Stimulated activated naive CD8-positive, alpha-beta T cell treated with anti-CD3 and anti-CD28 coated beads, Interleukin-15, Interleukin-2, amounts not matched to agents 100 ng/mL and 50 ng/mL, for 24 hours (primary cell): ENCODE data around the gene B4GALNT3.

ENCODE experiments used
- H3K27ac Mint-ChIP-seq: one replicate; pipeline ENCODE4 v1.8.0; 2021; ENCODE audit warnings: mild to moderate bottlenecking, mixed read lengths
- H3K27me3 Mint-ChIP-seq: one replicate; pipeline ENCODE4 v1.8.0; 2021; ENCODE audit warnings: mixed read lengths
- H3K36me3 Mint-ChIP-seq: one replicate; pipeline ENCODE4 v1.8.0; 2021; ENCODE audit warnings: low read depth, mixed read lengths
- H3K4me1 Mint-ChIP-seq: one replicate; pipeline ENCODE4 v1.8.0; 2021; ENCODE audit warnings: low read depth, mixed read lengths
- H3K4me3 Mint-ChIP-seq: one replicate; pipeline ENCODE4 v1.8.0; 2021; ENCODE audit warnings: mild to moderate bottlenecking, mixed read lengths
- H3K9me3 Mint-ChIP-seq: one replicate; pipeline ENCODE4 v1.8.0; 2021; ENCODE audit warnings: mixed read lengths

Gene B4GALNT3

GRCh38 chr12:460261-461230 is 807 bp downstream of the B4GALNT3 start:
- Mint-ChIP-seq H3K9me3 (no peaks in the 10 kb centered on the region), H3K36me3 (no peaks in the 10 kb centered on the region), H3K4me3 (peak overlapping the region; percentile 70), H3K27me3 (peaks cover 67% of the 10 kb centered on the region), H3K4me1 (peaks cover 25% of the 10 kb centered on the region), H3K27ac (peak overlapping the region; percentile 37)

GRCh38 chr12:461425-461824 is 1.7 kb downstream of the B4GALNT3 start:
- H3K27ac Mint-ChIP-seq, result no peak overlapping the region
- no peaks in the 10 kb centered on the region for H3K9me3 Mint-ChIP-seq
- peak overlapping the region; percentile 70 for H3K4me3 Mint-ChIP-seq
- peaks cover 25% of the 10 kb centered on the region for H3K4me1 Mint-ChIP-seq
- no peaks in the 10 kb centered on the region for H3K36me3 Mint-ChIP-seq
- peaks cover 68% of the 10 kb centered on the region for H3K27me3 Mint-ChIP-seq

GRCh38 chr12:462936-463705 is 3.4 kb downstream of the B4GALNT3 start:
- no peaks in the 10 kb centered on the region for H3K36me3 Mint-ChIP-seq
- H3K27ac Mint-ChIP-seq, result no peak overlapping the region
- no peaks in the 10 kb centered on the region for H3K9me3 Mint-ChIP-seq
- H3K4me3 Mint-ChIP-seq, result no peak overlapping the region
- H3K27me3 Mint-ChIP-seq, result peaks cover 59% of the 10 kb centered on the region
- peaks cover 19% of the 10 kb centered on the region for H3K4me1 Mint-ChIP-seq

GRCh38 chr12:464484-465267 is 4.9 kb downstream of the B4GALNT3 start:
- Mint-ChIP-seq H3K4me3 (no peak overlapping the region), H3K4me1 (peaks cover 13% of the 10 kb centered on the region), H3K27me3 (peaks cover 46% of the 10 kb centered on the region), H3K27ac (no peak overlapping the region), H3K36me3 (no peaks in the 10 kb centered on the region), H3K9me3 (no peaks in the 10 kb centered on the region)

GRCh38 chr12:466039-466438 is 6.3 kb downstream of the B4GALNT3 start:
- Mint-ChIP-seq H3K4me1 (peaks cover 10% of the 10 kb centered on the region), H3K9me3 (no peaks in the 10 kb centered on the region), H3K4me3 (no peak overlapping the region)

GRCh38 chr12:466762-467161 is 7.0 kb downstream of the B4GALNT3 start:
- H3K4me1 Mint-ChIP-seq, result peaks cover 8% of the 10 kb centered on the region
- no peaks in the 10 kb centered on the region for H3K9me3 Mint-ChIP-seq
- no peaks in the 10 kb centered on the region for H3K36me3 Mint-ChIP-seq
- no peak overlapping the region for H3K27ac Mint-ChIP-seq
- H3K4me3 Mint-ChIP-seq, result no peak overlapping the region
- H3K27me3 Mint-ChIP-seq, result peaks cover 36% of the 10 kb centered on the region

More at GRCh38 chr12:466039-466438, 6.3 kb downstream of the B4GALNT3 start:
- Mint-ChIP-seq H3K36me3 (no peaks in the 10 kb centered on the region), H3K27me3 (peaks cover 42% of the 10 kb centered on the region), H3K27ac (no peak overlapping the region)

GRCh38 chr12:467591-467990 is 7.9 kb downstream of the B4GALNT3 start:
- H3K27ac Mint-ChIP-seq, result no peak overlapping the region
- H3K27me3 Mint-ChIP-seq, result peaks cover 30% of the 10 kb centered on the region
- peaks cover 1% of the 10 kb centered on the region for H3K4me1 Mint-ChIP-seq
- no peak overlapping the region for H3K4me3 Mint-ChIP-seq
- no peaks in the 10 kb centered on the region for H3K9me3 Mint-ChIP-seq
- no peaks in the 10 kb centered on the region for H3K36me3 Mint-ChIP-seq

GRCh38 chr12:468671-469389 is 9.1 kb downstream of the B4GALNT3 start:
- no peaks in the 10 kb centered on the region for H3K9me3 Mint-ChIP-seq
- no peak overlapping the region for H3K27ac Mint-ChIP-seq
- H3K4me1 Mint-ChIP-seq, result no peaks in the 10 kb centered on the region
- no peak overlapping the region for H3K4me3 Mint-ChIP-seq
- H3K27me3 Mint-ChIP-seq, result peaks cover 22% of the 10 kb centered on the region
- no peaks in the 10 kb centered on the region for H3K36me3 Mint-ChIP-seq

GRCh38 chr12:470133-470532 is 10.4 kb downstream of the B4GALNT3 start:
- Mint-ChIP-seq H3K27ac (no peak overlapping the region), H3K4me1 (no peaks in the 10 kb centered on the region), H3K27me3 (peaks cover 17% of the 10 kb centered on the region), H3K4me3 (no peak overlapping the region), H3K9me3 (no peaks in the 10 kb centered on the region), H3K36me3 (no peaks in the 10 kb centered on the region)

- H3K4me3 Mint-ChIP-seq, result no peak overlapping the region
- no peaks in the 10 kb centered on the region for H3K9me3 Mint-ChIP-seq
- H3K4me1 Mint-ChIP-seq, result no peaks in the 10 kb centered on the region
- H3K36me3 Mint-ChIP-seq, result no peaks in the 10 kb centered on the region
- peaks cover 16% of the 10 kb centered on the region for H3K27me3 Mint-ChIP-seq
- H3K27ac Mint-ChIP-seq, result no peak overlapping the region
Observed at GRCh38 chr12:473198-473597, 13.5 kb downstream of the B4GALNT3 start.

GRCh38 chr12:473863-474577 is 14.3 kb downstream of the B4GALNT3 start:
- no peaks in the 10 kb centered on the region for H3K9me3 Mint-ChIP-seq
- H3K27me3 Mint-ChIP-seq, result peaks cover 16% of the 10 kb centered on the region
- no peak overlapping the region for H3K27ac Mint-ChIP-seq
- no peaks in the 10 kb centered on the region for H3K36me3 Mint-ChIP-seq
- H3K4me1 Mint-ChIP-seq, result no peaks in the 10 kb centered on the region
- no peak overlapping the region for H3K4me3 Mint-ChIP-seq

- H3K36me3 Mint-ChIP-seq, result no peaks in the 10 kb centered on the region
- no peak overlapping the region for H3K4me3 Mint-ChIP-seq
- H3K27ac Mint-ChIP-seq, result no peak overlapping the region
- H3K9me3 Mint-ChIP-seq, result no peaks in the 10 kb centered on the region
- no peaks in the 10 kb centered on the region for H3K4me1 Mint-ChIP-seq
- H3K27me3 Mint-ChIP-seq, result peaks cover 21% of the 10 kb centered on the region
Observed at GRCh38 chr12:475286-475685, 15.5 kb downstream of the B4GALNT3 start.

GRCh38 chr12:479161-479560 is 19.4 kb downstream of the B4GALNT3 start:
- Mint-ChIP-seq H3K9me3 (no peaks in the 10 kb centered on the region), H3K27me3 (peaks cover 29% of the 10 kb centered on the region), H3K27ac (no peak overlapping the region), H3K4me1 (no peaks in the 10 kb centered on the region), H3K4me3 (no peak overlapping the region), H3K36me3 (no peaks in the 10 kb centered on the region)
